Measurements from ENCODE around the gene ARF6. TPM values are rescaled to one million over a fixed set of nuclear protein-coding genes. Genes with fewer than 3 reads are reported as not detected.

Gene ARF6
- total RNA-seq: 62.5 and 68.7 TPM in 2 replicates

GRCh38 chr14:49892636-49893308 lies at the start of gene ARF6:
ARF6 (plus strand) TSS chr14:49893082; CDS start chr14:49893737, 655 bp downstream.

DNA sequence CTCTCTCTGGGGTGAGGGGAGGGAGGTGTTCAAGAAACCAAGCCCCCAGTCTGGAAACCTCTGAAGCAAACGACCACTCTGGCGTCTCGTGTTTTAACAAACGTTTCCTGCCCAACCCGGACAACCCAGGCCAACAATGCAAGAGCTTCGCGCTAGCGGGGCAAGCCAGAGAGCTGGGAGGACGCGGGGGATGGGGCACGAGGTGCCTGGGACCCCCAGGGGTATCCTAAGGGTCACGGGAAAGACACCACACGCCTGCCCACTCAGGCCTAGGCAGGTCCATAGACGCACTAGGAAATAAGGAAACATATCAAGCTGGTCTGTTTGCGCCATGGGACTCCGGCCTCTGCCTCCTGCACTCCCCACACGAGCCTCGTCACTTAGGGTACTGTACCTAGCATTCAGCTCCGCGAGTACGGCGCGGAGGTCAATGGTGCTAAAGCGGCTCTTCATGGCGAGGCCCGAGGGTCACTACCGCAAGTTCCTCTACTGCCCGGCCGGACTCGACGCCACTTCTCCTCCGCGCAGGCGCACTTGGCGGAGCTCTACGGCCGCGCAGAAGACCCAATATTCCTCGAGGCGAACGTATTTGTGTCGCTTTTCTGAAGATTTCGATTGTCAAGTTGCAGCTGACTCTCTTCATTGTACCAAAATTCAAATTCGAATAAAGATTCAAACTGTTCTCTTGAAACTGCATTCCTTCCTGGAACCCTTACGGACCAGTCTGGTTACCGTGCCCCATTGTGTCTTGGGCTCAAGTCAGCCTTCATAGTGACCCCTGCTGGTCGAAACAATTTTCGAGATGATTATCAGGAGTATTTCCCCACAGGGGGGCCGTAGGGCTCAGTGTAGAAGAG lies 40.4 kb upstream of the ARF6 start, which contains the start of gene NEMF:
NEMF (minus strand) TSS at position 488 of the 857 bp plus-strand sequence; CDS start at position 453, 35 bp downstream.

Other genes with a start within 250 kb of the ARF6 start
- gene POLE2, start 204.9 kb upstream of the ARF6 start, total RNA-seq: 2.8 and 5.0 TPM in 2 replicates
- 3.4 and 4.0 TPM in 2 replicates for gene KLHDC1, start 200.0 kb upstream of the ARF6 start, total RNA-seq
- 93.6 and 97.5 TPM in 2 replicates for gene KLHDC2, start 124.9 kb upstream of the ARF6 start, total RNA-seq
- gene NEMF, start 40.3 kb upstream of the ARF6 start, total RNA-seq: 67.0 and 72.1 TPM in 2 replicates
- gene VCPKMT, start 223.5 kb downstream of the ARF6 start, total RNA-seq: 5.6 and 6.1 TPM in 2 replicates